Gastroesophageal sphincter (tissue), 4 donors: ENCODE measurements around the gene CPSF3. TPM values are rescaled to one million over a fixed set of nuclear protein-coding genes. Genes with fewer than 3 reads are reported as not detected.

Experiments used
- ATAC-seq: fragments of 150-250 bp; one replicate; pipeline ENCODE4 v1.9.1; 2016; ENCODE audit warnings: mild to moderate bottlenecking, moderate library complexity
- H3K27ac ChIP-seq, 4 donors: fragments of 200-600 bp; sonication (generic) in 3 of 4; 1 replicate in 3 of 4; 2 replicates in 1 of 4; pipeline ENCODE4 v1.5.1; 2016 to 2019
- H3K27me3 ChIP-seq: fragments of 200-600 bp; sonication (generic); one replicate; pipeline ENCODE4 v1.5.1; 2019
- H3K36me3 ChIP-seq, 2 donors: fragments of 200-600 bp; sonication (generic); one replicate each; pipeline ENCODE4 v1.5.1; 2019; ENCODE audit warnings: control low read depth in 1 of 2
- H3K4me1 ChIP-seq, 3 donors: fragments of 200-600 bp; sonication (generic); 1 replicate in 2 of 3; 2 replicates in 1 of 3; pipeline ENCODE4 v1.5.1; 2016 to 2019; ENCODE audit warnings: control low read depth in 2 of 3
- H3K4me3 ChIP-seq, 2 donors: fragments of 200-600 bp; sonication (generic); one replicate each; pipeline ENCODE4 v1.5.1; 2019; ENCODE audit warnings: mild to moderate bottlenecking in 1 of 2, moderate library complexity in 1 of 2
- H3K9me3 ChIP-seq, 3 donors: fragments of 200-600 bp; sonication (generic); one replicate each; pipeline ENCODE4 v1.5.1; 2017 to 2019; ENCODE audit warnings: control low read depth in 2 of 3
- EP300 ChIP-seq: sonication (generic); formaldehyde crosslinking; IDR thresholded peaks from one replicate; pipeline ENCODE4 v1.6.1; 2017; ENCODE audit warnings: antibody characterized with exemption, mild to moderate bottlenecking
- POLR2A ChIP-seq, 2 donors: fragments of 450-650 bp; IDR thresholded peaks; one replicate each; pipeline ENCODE4 v1.6.1; 2017; ENCODE audit warnings: antibody characterized with exemption in 2 of 2, mild to moderate bottlenecking in 2 of 2, moderate library complexity in 1 of 2
- POLR2AphosphoS5 ChIP-seq: sonication (generic); formaldehyde crosslinking; IDR thresholded peaks from one replicate; pipeline ENCODE4 v1.6.1; 2017; ENCODE audit warnings: antibody characterized with exemption
- WGBS, 2 donors: methylation state at CpG; one replicate each; pipeline ENCODE4 v1.1.5; 2018; ENCODE audit warnings: low coverage in 1 of 2; 5-methylcytosine and 5-hydroxymethylcytosine counted together
- total RNA-seq, 4 donors: library from RNA; depleted of rRNA; stranded (reverse); fragments of >200 nt; gene quantifications; one replicate each; pipeline ENCODE4 v1.1.0, GENCODE V29; 2016
- TF ChIP-seq, protein P1 (sequence below), 4 experiments: fragments of 200-600 bp in 2 of 4; fragments of 450-650 bp in 2 of 4; sonication (generic) in 1 of 4; IDR thresholded peaks; one replicate each; pipeline ENCODE4 v1.5.1; 2017 to 2019; ENCODE audit warnings: antibody characterized with exemption in 4 of 4, mild to moderate bottlenecking in 2 of 4, moderate library complexity in 2 of 4

The CPSF3 gene
- total RNA-seq, 4 donors from 2014 or later: 18.0 to 27.0 (median 26.1) TPM

DNA sequence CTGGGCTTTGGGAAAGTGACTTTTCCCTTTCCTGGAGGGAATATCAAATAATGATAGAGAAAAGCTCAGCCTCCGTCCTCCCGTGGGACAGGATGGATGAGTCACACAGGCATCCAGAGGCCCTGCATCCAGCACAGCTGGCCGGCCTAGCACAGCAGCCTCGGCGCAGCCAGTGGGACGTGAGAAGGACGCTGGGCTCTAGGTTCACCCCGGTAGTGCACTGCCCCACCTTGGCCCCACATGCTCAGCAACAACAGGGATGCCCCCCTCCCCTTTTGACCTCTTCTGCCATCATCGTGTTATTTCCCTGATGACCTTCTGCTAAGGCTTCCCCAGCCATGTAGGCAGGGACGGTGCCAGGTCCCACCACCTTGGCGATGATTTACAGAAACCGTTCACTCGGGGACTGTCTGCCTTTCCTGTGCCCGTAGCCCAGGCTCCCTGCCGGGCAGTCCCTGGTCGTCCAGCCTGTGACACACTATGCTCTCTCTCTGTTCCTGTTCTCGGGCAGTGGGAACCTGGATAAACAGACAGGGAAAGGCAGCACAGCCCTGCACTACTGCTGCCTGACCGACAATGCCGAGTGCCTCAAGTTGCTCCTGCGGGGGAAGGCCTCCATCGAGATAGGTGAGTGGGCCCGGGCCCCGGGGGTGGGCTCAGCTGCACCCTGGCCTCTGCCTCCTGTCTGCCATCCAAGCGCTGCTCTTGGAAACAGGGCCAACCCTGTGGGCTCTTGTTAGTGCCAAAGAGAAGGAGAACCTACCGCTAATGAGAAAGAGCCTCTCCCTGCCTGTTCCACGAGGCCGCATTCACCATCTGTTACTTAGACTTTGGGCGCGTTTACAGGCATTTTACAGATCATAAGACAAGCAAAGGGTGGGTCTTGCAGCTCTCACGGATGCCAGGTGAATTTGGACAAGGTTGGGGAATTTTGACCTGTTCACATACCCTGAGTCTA lies 44.7 kb upstream of the CPSF3 start:
- no peak overlapping the region for H3K4me3 ChIP-seq
- TF ChIP-seq POLR2AphosphoS5: no peak
- TF ChIP-seq EP300: no peak
- TF ChIP-seq, protein P1, sequence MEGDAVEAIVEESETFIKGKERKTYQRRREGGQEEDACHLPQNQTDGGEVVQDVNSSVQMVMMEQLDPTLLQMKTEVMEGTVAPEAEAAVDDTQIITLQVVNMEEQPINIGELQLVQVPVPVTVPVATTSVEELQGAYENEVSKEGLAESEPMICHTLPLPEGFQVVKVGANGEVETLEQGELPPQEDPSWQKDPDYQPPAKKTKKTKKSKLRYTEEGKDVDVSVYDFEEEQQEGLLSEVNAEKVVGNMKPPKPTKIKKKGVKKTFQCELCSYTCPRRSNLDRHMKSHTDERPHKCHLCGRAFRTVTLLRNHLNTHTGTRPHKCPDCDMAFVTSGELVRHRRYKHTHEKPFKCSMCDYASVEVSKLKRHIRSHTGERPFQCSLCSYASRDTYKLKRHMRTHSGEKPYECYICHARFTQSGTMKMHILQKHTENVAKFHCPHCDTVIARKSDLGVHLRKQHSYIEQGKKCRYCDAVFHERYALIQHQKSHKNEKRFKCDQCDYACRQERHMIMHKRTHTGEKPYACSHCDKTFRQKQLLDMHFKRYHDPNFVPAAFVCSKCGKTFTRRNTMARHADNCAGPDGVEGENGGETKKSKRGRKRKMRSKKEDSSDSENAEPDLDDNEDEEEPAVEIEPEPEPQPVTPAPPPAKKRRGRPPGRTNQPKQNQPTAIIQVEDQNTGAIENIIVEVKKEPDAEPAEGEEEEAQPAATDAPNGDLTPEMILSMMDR (IDR thresholded peaks at IDR 0.05): no peak
- TF ChIP-seq POLR2A (IDR thresholded peaks at IDR 0.05): no peak
- peak; percentile 77 for ATAC-seq
- 64 to 74% methylated on average over 8 to 9 of the region's 30 CpGs for WGBS, 2 donors
- peaks cover 0 to 36% (median 16%) of the 10 kb centered on the region in 3 donors for H3K4me1 ChIP-seq
- no peaks in the 10 kb centered on the region for H3K9me3 ChIP-seq
- peaks cover 0 to 85% of the 10 kb centered on the region in 2 donors for H3K36me3 ChIP-seq
- H3K27me3 ChIP-seq: no peaks in the 10 kb centered on the region
- peak overlapping the region in 3 of 4 donors; percentile 61 to 77 (median 67) for H3K27ac ChIP-seq

DNA sequence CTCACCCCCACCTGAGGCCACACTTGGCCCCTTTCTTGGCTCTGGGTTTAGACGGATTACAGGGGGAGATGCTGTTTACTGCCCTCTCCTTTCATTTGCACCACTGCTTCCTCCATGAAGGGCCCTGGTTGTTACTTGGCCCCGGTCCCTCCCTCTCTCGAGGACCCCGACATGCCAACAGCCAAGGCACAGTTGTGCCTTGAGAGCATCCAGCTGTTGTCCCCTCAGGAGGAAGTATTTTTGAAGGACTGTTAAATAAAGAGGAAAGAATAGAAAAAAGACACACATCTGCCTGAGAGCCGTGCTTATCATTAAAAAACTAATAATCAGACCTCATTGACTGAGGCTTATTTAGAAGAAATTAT lies 44.1 kb upstream of the CPSF3 start:
- Histone ChIP-seq H3K4me3 (no peak overlapping the region), H3K27me3 (no peaks in the 10 kb centered on the region), H3K27ac (peak overlapping the region in 3 of 4 donors; percentile 61 to 77 (median 67)), H3K36me3 (peaks cover 0 to 85% of the 10 kb centered on the region in 2 donors), H3K9me3 (no peaks in the 10 kb centered on the region), H3K4me1 (peaks cover 0 to 36% (median 16%) of the 10 kb centered on the region in 3 donors)
- no peak for ATAC-seq
- WGBS, 2 donors: 81% methylated on average over 3 of the region's 5 CpGs; no CpG with 5 or more reads in 1 of the 2 donors
- TF ChIP-seq EP300 (no peak), POLR2AphosphoS5 (no peak), POLR2A (IDR thresholded peaks at IDR 0.05) (no peak)
- TF ChIP-seq, protein P1 (IDR thresholded peaks at IDR 0.05): no peak

DNA sequence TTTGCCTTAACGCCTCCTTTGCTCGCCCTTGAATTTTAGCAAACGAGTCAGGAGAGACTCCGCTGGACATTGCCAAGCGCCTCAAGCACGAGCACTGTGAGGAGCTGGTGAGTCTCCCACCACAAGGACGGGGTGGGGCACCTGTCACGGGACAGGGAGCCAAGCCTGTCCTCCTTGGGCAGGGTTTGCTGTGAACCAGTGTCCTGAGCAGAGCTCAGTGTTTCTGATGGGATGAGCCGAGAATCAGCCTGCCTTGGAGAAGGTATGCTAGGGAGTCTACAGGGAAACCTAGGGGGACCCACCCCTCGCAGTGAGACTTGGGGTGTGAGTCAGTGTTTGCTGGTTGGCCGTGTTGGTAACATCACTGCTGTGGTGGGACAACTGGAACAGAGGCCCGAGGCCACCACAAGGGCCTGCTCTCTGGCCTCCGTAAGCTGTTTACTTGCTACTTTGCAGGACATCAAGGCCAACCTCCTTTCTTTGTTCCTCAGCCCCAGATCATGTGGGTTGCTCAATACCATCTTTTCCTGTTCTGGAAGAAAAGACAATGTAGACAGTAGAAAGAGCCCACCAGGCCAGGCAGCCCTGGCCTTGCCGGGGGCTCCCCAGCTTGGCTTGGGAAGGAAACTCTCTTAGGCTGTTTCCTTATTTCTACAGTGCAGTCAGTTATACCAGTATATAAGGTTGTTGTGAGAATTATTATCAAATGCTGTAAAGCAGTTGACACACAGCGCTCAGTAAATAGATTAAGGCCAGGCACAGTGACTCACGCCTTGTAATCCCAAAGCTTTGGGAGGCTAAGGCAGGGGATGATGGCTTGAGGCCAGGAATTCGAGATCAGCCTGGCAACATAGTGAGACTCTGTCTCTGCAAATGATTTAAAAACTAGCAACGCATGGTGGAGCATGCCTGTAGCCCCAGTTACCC lies 42.5 kb upstream of the CPSF3 start:
- H3K36me3 ChIP-seq: peaks cover 0 to 85% of the 10 kb centered on the region in 2 donors
- ATAC-seq: peak; percentile 75
- H3K4me1 ChIP-seq: peaks cover 0 to 36% (median 16%) of the 10 kb centered on the region in 3 donors
- peak overlapping the region in 3 of 4 donors; percentile 64 to 79 (median 69) for H3K27ac ChIP-seq
- no peaks in the 10 kb centered on the region for H3K9me3 ChIP-seq
- WGBS, 2 donors: 70 to 80% methylated on average over 1 to 9 of the region's 18 CpGs
- peak; percentile 20 for TF ChIP-seq POLR2AphosphoS5
- TF ChIP-seq, protein P1 (IDR thresholded peaks at IDR 0.05): no peak
- no peaks in the 10 kb centered on the region for H3K27me3 ChIP-seq
- H3K4me3 ChIP-seq: no peak overlapping the region

DNA sequence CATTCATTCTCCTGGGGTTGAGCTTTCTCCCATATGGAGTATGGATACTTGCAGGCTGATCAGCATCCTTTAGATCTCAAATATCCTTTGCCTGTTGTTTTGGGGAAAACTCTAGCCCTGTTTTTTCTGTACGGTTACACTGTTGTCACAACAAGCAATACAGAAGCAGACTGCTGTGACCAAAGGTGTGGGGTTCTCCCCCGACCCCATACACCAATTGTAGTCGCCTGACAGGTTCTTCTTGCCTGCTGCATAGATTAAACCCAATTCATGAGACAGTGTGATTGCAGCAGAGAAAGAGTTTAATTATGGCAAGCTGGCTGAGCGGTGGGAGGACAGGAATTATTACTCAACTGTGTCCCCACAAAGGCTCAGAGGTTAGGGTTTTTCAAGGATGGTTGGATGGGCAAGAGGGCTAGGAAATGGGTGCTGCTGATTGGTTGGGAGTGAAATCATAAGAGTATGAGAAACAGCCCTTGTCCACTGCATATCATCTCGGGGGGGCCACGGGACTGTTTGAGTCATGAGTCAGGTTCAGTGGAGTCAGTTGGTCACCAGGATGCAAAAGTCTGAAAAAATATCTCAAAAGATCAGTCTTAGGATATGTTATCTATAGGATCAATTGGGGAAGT lies 40.7 kb upstream of the CPSF3 start:
- no peak overlapping the region for H3K27ac ChIP-seq

More for the DNA sequence above, 40.7 kb upstream of the CPSF3 start:
- no peak overlapping the region for H3K4me3 ChIP-seq
- WGBS, 2 donors: 90% methylated on average over 5 to 6 of the region's 6 CpGs
- no peaks in the 10 kb centered on the region for H3K9me3 ChIP-seq
- no peaks in the 10 kb centered on the region for H3K27me3 ChIP-seq
- H3K36me3 ChIP-seq: peaks cover 0 to 80% of the 10 kb centered on the region in 2 donors
- no peak for TF ChIP-seq POLR2AphosphoS5
- TF ChIP-seq POLR2A (IDR thresholded peaks at IDR 0.05): no peak
- no peak for TF ChIP-seq EP300
- TF ChIP-seq, protein P1 (IDR thresholded peaks at IDR 0.05): no peak
- peaks cover 0 to 43% (median 16%) of the 10 kb centered on the region in 3 donors for H3K4me1 ChIP-seq
- ATAC-seq: no peak
